GM21526 (cell line): ENCODE results near the gene FTO.

ENCODE experiments used
- ATAC-seq: cut with Tn5 transposase; IDR thresholded peaks from one replicate; pipeline ENCODE4 v1.9.1; 2021; ENCODE audit warnings: moderate library complexity; ENCODE audit not compliant: unreplicated experiment, low FRiP score

The FTO gene

DNA sequence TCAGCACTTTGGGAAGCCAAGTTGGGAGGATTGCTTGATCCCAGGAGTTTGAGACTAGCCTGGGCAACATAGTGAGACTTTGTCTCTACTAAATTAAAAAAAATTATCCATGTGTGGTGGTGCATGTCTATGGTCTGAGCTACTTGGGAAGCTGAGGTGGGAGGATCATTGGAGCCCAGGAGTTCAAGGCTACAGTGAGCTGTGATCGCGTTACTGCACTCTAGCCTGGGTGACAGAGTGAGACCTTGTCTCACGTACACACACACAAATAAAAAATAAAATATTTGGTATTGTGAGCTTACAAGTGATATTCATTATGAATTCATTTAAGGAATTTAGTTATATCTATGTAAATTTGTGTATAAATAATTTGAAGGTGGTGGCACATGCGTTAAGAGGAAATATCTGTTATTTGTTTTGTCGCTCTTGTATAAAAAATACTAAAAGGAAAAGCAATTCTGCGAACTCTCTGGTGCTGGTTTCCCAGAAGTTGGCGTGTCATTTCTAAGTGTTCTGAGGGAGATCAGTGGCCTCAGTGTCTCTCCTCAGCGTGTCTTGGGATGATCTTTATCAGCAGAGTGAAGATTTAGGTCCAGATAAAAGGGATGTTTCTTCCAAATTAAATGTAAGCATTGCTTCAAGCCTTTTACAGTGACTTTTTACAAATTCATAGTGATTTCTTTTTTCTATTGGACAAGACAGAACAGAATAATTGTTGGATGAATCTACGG, 187.6 kb downstream of the FTO start:
- ATAC-seq: no peak

DNA sequence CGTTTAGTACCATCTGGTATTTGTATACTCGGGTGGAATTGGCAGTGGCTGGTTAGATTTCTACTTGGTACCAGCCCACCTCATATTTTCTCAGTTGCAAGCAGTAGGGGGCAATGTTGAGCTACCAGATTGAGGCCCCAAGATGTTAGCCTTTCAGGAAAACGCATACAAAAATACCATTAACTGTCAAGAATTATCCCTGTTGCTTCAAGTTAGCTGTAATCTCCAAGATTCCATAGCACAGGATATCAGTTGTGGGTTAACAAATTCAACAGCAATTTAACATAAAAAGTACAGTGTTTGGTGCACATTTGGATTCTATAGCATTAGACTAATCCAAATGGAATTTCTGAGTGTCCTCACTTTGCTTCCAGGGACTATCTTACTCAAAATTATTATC, 188.2 kb downstream of the FTO start:
- no peak for ATAC-seq

GRCh38 chr16:53893731-53894435, 189.9 kb downstream of the FTO start:
- ATAC-seq: no peak

DNA sequence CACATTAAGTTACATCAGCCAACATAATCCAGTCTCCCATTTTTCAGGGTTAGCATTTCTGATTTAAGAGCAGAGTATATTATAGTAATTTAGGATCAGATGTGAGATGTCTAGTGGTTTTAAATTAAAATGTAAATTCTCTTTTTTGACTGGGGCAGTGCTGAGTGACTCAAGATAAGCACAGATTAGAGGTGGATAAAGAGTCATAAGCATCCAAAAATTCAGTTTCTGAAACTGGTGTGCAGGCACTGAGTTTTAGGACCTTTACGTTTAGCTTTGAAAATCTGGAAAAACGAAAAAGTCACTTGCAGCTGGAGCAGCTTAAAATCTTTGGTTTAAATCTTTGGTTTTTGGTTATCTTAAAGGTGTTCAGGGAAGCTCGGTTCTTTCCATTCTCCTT, 190.7 kb downstream of the FTO start:
- ATAC-seq: no peak

DNA sequence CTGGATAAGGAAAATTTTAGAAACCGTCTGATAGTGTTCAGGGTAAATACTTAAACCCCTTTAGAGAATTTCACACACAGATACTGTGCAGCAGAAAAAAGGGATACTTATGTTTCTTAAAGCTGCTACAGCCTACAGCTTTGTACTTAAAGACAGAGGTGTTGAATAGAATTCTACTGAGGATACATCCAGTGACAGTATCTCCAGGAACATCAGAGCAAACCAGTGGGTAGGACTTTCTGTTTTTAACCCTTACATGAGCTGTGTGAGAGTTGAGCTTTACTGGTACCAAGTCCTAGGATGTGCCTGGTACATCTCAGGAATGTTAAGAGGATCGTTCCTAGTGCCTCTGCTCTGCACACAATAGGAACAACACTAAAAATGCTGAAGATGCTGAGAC, 191.5 kb downstream of the FTO start:
- ATAC-seq: no peak

DNA sequence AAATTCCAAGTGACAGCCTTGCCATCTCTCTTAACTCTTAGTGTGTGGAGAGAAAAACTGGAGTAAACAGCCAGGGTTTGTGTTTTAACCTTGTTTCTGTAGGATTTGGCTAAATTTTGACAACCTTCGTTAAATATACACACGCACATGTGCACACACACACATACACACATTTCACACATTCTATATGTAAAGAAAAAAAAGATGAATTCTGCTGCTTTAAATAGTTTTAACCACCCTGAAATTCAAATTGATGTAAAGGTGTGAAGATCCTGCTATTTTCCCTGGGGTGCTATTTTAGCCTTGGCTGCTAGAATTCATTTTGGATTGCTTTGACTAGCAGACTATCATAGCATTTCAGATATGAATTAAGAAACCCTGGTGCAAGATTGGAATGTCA, 191.9 kb downstream of the FTO start:
- ATAC-seq: no peak

DNA sequence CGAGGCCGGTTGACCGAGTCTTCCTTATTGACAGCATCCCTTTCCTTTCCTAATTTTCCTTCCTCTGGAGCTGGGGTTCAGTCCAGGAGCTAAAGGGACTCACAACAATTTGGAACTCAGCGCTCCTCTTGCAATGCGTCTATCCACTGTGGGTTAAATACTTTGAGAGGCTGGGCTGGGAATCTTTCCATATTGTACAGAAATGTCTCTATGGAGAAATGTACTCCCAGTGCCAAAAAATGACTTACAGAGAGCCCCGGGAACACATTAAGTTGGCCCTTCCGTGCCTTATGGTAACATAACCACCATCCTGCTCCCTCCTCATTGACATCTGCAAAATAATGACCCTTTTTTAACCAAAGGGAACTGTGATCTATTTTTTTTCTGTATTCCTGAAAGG, 192.8 kb downstream of the FTO start:
- no peak for ATAC-seq

GRCh38 chr16:53898993-53899392, 195.0 kb downstream of the FTO start:
- no peak for ATAC-seq

DNA sequence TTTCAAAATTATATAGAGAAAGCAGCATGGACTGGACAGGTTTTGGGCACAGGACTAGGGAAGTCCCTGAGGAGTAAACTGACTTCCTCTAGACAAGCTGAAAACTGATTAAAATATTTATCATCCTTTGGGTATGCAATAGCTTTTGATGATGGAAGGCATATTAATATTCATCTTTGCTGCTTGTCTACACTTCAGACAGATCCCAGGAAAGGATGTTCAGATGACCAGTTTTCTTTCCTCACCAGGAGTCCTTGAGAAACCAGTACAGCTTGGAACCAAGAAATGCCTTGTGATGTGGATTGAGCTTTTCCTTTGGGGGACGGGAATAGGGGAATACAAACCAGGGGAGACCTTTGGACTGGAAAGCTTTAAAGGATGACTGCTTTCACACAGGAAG, 195.5 kb downstream of the FTO start:
- ATAC-seq: no peak

DNA sequence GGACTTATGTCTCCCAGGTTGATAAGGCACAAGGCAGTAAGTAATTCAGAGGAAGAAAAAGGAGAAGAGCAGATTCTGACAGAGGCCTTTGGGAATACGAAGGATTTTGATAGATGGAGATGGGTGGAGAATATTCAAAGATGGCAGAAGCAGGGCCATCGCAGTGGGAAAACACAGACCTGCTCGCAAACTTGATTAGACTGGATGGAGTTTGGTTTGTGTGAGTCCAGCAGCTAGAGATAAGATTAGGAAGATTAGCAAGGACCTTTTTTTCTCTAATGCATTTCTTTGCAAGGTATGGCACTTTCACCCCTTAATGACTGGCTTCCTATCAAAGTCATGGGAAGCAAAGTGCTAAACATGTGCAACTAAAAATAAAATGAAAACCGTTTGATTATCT, 196.7 kb downstream of the FTO start:
- no peak for ATAC-seq

GRCh38 chr16:53901408-53901807, 197.5 kb downstream of the FTO start:
- no peak for ATAC-seq

- ATAC-seq: no peak
These were observed 200.6 kb downstream of the FTO start for GRCh38 chr16:53904533-53904932.

DNA sequence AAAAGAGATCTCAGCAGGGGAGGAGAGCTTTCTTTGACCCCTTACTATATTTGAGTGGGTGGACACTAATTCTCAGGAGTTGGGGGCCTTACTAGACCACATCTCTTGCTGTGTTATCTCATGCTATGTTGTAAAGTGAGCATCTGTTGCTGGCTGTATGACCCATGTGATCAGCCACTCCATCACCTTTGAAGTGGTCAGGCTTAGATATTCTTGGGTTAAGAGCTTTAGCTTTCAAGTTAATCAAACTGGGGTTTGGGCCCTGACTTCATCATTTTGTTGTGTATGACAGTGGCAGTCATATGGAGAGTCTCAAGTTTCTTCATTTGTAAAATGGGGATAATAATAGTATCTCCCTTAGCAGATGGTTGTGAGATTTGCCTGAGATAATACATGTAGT, 201.1 kb downstream of the FTO start:
- no peak for ATAC-seq

- ATAC-seq: no peak
These were observed 204.8 kb downstream of the FTO start for GRCh38 chr16:53908731-53909130.

- no peak for ATAC-seq
These were observed 207.0 kb downstream of the FTO start for GRCh38 chr16:53910990-53911389.

DNA sequence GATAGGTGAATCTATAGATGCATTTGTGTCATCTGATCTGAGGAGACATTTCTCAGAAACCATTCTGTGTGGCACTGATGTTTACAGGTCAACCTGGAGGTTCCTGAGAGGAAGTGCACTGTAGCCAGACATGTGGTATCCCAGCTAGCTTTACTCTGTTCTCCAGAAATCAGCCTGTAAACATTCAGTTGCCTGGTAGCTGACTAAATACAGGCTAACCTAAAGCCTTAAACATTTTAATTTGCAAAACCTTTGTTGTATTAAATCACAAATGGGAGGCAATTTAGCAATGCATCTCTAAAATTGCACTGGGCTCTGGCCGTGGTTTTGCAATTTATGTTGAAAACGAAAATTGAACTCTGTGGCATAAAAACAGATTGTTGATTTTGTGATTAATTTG, 207.6 kb downstream of the FTO start:
- no peak for ATAC-seq

- no peak for ATAC-seq
These were observed 208.2 kb downstream of the FTO start for GRCh38 chr16:53912155-53912554.

DNA sequence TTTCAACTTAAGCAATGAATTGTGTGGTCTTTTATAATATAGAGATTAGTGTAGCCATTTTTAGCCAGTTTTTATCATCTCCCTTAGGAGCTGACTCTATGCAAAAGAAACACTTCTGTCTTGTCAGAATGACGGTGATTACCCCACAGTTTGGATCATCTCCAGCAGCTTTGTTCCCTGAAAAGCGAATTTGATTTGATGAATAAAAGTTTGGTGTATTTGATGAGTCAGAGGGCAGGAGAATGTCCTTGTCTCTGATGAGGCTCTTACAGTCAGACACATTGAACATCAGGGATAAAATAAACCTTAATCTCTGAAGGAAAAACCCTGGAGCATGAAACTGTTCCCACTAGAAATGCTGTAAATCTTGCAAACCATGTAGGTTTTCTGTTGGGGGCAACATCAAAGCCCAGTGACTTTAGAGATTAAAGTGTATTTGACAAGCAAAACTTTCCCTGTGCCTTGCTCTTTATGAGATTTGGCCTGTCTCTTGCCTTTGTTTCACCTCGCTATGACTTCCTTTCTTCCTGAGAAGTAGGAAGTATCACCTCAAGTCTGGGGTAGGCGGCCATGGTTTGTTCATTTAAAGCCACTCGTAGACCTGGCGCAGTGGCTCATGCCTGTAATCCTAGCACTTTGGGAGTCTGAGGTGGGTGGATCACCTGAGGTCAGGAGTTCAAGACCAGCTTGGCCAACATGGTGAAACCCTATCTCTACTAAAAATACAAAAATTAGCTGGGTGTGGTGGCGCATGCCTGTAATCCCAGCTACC, 209.3 kb downstream of the FTO start:
- ATAC-seq: no peak

- no peak for ATAC-seq
These were observed 210.0 kb downstream of the FTO start for GRCh38 chr16:53913920-53914319.

DNA sequence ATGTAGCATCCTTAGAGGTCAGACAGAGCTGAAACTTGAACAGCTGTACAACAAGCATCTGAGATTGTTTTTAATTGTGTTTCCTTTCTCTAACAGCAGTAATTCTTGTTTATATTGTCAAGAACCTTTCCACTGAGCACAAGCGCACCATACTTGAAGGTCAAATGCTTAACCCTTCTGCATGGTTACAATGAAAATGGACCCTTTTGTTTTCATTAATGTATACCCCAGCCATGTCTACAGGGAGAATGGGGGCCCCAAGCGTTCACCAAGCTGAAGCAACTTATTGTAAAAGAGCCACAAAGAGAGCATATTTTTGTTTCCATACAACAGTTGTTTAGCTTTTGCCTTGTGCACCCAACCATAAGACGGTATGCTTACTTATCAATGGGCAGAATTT, 210.8 kb downstream of the FTO start:
- no peak for ATAC-seq

- no peak for ATAC-seq
These were observed 211.7 kb downstream of the FTO start for GRCh38 chr16:53915452-53916160.
